Omental fat pad (tissue), 4 donors: ENCODE results near the gene LMAN2. TPM values are rescaled to one million over a fixed set of nuclear protein-coding genes. Genes with fewer than 3 reads are reported as not detected.

Source experiments
- ATAC-seq: fragments of 150-250 bp; one replicate; pipeline ENCODE4 v1.9.1; 2016; ENCODE audit warnings: mild to moderate bottlenecking, moderate library complexity; ENCODE audit not compliant: low FRiP score
- DNase-seq: peaks from one replicate; pipeline ENCODE4 v3.0.0-alpha.2; 2019; ENCODE audit warnings: low spot score
- CTCF ChIP-seq, 3 donors: fragments of 450-650 bp; IDR thresholded peaks; one replicate each; pipeline ENCODE4 v1.5.1; 2016 to 2017; ENCODE audit warnings: antibody characterized with exemption in 3 of 3, mild to moderate bottlenecking in 3 of 3, moderate library complexity in 2 of 3
- total RNA-seq, 4 donors: library from RNA; depleted of rRNA; stranded (reverse); fragments of >200 nt; gene quantifications; one replicate each; pipeline ENCODE4 v1.1.0, GENCODE V29; 2016

Gene LMAN2
- total RNA-seq, 4 donors from 2014 or later = 129 to 164 (median 144) TPM

- DNase-seq = no peak
- ATAC-seq = no peak
- no peak for TF ChIP-seq CTCF (IDR thresholded peaks at IDR 0.05)
Measured at GRCh38 chr5:177296581-177296980, 54.9 kb downstream of the LMAN2 start.

DNA sequence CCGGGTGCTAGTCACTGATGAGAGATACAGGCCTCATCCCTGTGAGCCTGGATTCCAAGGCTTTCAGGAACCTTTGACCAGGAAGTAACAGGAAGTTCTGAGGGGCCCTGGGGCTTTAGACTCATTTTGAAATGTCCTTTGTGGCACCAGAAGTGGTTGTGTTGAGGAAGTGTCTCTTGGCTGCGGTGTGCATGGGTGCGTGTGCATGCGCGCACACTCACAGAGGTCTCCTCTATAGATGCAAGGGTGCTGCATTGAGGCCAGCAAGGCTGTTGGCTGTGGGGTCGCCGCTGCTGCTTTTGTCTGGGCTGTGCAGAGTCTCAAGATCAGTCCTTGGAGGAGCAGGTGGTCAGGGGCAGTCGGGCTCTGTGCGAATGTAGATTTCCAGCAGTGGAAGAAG lies 55.5 kb downstream of the LMAN2 start:
- DNase-seq (no peak), ATAC-seq (no peak)
- no peak for TF ChIP-seq CTCF (IDR thresholded peaks at IDR 0.05)

GRCh38 chr5:177294632-177295031 lies 56.8 kb downstream of the LMAN2 start:
- TF ChIP-seq CTCF (IDR thresholded peaks at IDR 0.05) = no peak
- ATAC-seq (no peak), DNase-seq (no peak)

GRCh38 chr5:177293819-177294581 lies 57.5 kb downstream of the LMAN2 start:
- DNase-seq (no peak), ATAC-seq (no peak)
- TF ChIP-seq CTCF (IDR thresholded peaks at IDR 0.05) = no peak

- TF ChIP-seq CTCF (IDR thresholded peaks at IDR 0.05) = no peak
- DNase-seq = no peak
- no peak for ATAC-seq
Measured at GRCh38 chr5:177291735-177292134, 59.7 kb downstream of the LMAN2 start.

DNA sequence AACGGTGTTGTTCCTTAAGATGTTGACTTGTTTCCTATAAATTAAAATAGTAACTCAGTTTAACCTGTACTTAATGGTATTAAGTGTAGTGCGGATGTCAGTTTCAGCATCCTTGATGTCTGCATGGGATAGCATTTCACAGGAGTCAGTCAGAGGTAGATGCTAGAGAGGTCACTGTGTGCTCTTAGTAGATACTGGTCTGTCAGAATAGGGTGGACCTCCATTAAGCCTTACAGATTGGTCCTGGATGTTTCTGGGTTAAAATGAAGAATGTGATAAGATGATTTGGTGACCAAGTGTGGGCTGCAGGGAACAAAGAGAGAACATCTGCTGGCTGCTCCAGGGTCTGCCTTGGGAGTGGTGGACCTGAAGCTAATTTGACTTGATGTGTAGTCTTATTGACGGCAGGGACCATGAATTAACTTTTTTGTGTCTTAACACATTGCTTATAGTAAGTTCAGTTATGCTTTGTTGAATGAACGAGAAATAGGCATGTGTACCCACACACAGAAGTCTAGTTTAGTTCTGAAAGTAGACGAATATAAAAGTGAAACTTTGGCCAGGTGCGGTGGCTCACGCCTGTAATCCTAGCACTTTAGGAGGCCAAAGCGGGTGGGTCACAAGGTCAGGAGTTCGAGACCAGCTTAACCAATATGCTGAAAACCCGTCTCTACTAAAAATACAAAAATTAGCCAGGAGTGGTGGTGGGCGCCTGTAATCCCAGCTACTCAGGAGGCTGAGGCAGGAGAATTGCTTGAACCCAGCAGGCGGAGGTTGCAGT lies 60.5 kb downstream of the LMAN2 start:
- no peak for TF ChIP-seq CTCF (IDR thresholded peaks at IDR 0.05)
- DNase-seq (no peak), ATAC-seq (no peak)
